Cardiac septum (tissue), 1 donor: ENCODE measurements around the gene NKX2-2. TPM values are rescaled to one million over a fixed set of nuclear protein-coding genes. Genes with fewer than 3 reads are reported as not detected.
"Not testable (repeated sequence)": the region's sequence is repeated elsewhere in the genome, so short reads cannot be mapped to it uniquely, and the experiment has no call there.

ENCODE experiments used
- DNase-seq: peaks from one replicate; pipeline ENCODE4 v3.0.0-alpha.2; 2020; ENCODE audit warnings: low spot score
- intact Hi-C: fragments of 100-400 bp; cut with DNase I; formaldehyde crosslinking; loops from one replicate; pipeline ENCODE4 v1.14.0; 2022
- total RNA-seq: library from RNA; stranded (reverse); fragmentation: NEBNext Ultra II Directional; extraction: Animal tissue kit (Norgen Biotek cat#: 25700); gene quantifications from one replicate; pipeline ENCODE4 v1.2.1, GENCODE V29; 2021
- donor health status: DM: no; HTN: no; CAD: no.

The NKX2-2 gene
- total RNA-seq, 1 donor from 2014 or later, result 0.11 TPM

DNA sequence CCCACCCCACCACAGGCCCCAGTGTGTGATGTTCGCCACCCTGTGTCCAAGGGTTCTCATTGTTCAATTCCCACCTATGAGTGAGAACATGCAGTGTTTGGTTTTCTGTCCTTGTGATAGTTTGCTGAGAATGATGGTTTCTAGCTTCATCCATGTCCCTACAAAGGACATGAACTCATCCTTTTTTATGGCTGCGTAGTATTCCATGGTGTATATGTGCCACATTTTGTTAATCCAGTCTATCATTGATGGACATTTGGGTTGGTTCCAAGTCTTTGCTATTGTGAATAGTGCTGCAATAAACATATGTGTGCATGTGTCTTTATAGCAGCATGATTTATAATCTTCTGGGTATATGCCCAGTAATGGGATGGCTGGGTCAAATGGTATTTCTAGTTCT is 33.7 kb downstream of the NKX2-2 start:
- intact Hi-C loops, DNase-seq: not testable (repeated sequence)

DNA sequence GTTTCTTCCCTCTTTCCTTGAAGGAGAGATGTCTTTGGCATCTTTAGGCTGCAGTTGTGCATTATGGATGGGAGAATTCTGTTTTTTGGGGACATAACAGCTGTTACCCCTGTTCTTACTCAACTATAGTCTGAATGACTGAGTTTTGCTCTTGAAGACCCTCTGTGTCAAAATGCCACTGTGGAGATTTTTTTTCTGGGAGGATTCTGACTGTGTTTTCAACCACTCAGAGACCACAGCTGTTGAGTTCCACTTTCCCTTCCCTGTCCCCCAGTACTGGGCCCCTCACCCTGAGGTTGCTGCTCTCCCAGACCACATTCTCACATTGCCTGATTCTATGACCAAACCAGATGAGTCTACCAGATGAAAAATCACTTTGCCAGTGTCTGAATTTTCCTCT is 48.1 kb downstream of the NKX2-2 start:
- intact Hi-C loops, result no loop called here
- DNase-seq, result no peak

DNA sequence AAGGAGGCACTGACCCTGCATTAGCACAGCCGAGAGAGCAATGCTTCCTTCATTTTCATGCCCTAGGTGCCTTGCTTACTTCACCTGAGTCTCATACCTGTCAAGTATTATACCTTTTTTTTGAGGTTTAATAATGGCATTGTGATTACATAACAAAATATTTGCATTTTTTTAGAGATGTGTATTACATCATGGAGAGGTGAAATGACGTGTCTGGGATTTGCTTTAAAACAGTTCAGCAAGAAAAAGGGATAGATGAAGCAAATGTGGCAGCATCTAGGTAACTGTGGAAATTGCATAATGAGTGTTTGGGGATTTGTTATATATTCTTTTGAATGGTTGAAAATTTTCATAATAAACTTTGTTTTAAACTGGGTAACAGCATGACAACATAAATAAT is 48.9 kb downstream of the NKX2-2 start:
- no peak for DNase-seq
- intact Hi-C loops, result no loop called here

Other genes starting within 250 kb of the NKX2-2 start
- 33.4 TPM for gene XRN2, start 210.7 kb downstream of the NKX2-2 start, total RNA-seq
- not detected for gene NKX2-4, start 116.5 kb downstream of the NKX2-2 start, total RNA-seq
- 0.35 TPM for gene PAX1, start 191.6 kb upstream of the NKX2-2 start, total RNA-seq